GM10847 (cell line): ENCODE measurements around the gene THADA.

Experiments used
- POLR2A ChIP-seq: IDR thresholded peaks from 2 replicates; pipeline ENCODE4 v1.6.1; 2011; ENCODE audit not compliant: insufficient read length; ENCODE audit errors: extremely low read depth

THADA gene

DNA sequence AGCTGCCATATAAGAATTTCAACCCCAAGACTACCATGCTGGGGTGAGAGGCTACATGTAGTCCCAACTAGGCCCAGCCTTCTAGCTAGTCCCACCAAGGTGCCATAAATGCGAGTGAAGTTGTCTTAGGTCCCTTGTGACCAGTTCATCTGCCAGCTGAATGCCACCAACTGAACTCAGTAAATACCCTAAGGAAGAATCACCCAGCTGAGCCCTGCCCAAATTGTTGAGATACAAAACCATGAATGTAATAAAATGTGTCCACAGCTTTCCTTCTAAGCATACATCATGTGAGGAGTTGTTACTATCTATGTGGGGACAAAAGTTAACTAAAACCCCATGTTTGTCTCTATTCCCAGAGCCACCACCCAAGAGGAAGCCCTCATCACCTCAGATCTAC is 70.3 kb downstream of the THADA start:
- no peak for TF ChIP-seq POLR2A

DNA sequence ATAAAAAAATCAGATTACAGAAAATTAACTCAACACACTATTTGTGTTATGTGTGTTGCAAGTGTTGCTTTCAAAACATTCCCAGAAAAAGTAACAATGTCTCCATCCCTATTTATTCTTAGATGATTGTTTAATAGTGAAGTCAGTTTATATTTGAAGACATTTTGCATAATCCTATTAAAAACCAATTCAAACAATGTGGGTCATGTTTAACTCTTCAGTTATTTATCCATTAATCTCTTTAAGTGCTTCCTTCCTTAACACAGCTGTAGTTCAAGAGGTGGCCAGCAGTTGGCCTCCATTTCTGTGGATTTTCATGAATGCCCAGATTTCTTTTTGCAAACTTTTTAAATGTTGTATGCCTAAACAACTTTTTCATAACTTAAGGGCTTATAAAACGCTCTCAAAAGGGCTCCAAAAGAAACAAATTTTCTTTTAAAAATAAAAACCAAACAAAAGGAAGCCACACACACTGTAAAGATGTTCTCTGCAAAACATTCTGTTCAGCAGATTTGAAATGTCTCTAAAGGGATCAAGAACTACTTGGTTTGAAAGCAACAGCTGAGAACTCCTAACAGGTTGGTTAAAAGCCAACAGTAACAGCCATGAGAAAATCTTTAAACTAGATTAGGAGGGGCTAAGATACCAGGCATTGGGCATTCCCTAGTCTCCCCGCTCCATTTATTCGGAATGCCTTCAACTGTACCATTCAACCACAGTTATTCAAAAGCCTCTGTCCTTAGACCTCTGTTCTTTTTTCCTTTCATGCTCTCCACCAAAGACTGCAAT is 71.5 kb downstream of the THADA start:
- TF ChIP-seq POLR2A, result no peak

DNA sequence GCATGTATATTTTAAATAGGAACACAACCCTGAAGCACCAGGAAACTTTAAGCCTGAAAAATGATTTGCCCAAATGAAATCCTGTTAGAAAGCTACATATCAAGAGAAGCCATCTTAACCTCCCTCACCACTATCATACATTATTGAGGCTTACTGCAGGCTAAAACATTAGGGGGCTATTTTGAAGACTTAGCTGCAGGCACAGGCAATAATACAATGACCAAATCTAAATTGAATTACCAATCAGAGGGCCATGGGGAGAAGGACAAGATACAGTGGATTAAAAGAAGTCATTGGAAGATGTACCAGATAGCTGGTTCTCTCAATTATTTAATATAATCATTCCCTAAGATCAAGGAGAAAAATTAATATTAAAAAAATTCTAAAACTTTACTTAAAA is 73.7 kb downstream of the THADA start:
- no peak for TF ChIP-seq POLR2A

DNA sequence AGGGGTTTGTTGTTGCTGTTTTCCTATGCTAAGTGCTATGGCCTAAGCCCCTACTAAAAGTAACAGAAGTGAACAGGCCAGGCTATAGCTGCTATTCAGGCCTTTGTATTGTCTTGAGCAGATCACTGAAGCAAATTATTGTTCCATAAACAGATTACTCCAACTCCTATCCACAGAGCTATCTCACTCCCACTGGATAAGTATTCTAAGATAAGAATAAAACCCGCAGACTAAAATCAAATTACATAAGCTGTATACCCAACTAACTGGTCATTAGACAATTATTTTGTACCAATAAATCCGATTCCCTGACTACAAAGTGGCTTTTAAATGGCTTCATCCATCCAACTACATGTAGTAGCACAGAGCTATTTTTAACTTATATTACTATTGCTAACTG is 74.3 kb downstream of the THADA start:
- no peak for TF ChIP-seq POLR2A

GRCh38 chr2:43520919-43521318 is 74.9 kb downstream of the THADA start:
- TF ChIP-seq POLR2A, result no peak

GRCh38 chr2:43519643-43520221 is 76.1 kb downstream of the THADA start:
- TF ChIP-seq POLR2A, result no peak

- TF ChIP-seq POLR2A, result no peak
Measured at GRCh38 chr2:43518718-43519117, 77.1 kb downstream of the THADA start.

DNA sequence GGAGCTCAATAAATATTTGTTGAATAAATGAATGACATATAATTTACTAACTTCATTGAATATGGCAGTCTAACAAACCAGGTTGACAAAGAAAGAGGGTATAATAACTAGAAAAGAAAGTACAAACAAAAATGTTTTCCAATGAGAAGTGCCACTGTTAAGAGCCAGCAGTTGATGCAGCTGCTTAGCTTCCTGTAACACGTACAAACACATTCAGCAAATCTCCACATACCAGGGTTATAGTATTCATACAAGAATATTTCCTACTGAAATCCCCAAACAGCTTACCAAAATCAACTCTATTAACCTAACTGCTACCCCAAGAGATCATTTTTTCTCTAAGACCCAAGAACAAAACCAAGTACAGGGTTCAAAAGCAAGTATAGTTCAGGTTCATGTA is 77.7 kb downstream of the THADA start:
- TF ChIP-seq POLR2A, result no peak

DNA sequence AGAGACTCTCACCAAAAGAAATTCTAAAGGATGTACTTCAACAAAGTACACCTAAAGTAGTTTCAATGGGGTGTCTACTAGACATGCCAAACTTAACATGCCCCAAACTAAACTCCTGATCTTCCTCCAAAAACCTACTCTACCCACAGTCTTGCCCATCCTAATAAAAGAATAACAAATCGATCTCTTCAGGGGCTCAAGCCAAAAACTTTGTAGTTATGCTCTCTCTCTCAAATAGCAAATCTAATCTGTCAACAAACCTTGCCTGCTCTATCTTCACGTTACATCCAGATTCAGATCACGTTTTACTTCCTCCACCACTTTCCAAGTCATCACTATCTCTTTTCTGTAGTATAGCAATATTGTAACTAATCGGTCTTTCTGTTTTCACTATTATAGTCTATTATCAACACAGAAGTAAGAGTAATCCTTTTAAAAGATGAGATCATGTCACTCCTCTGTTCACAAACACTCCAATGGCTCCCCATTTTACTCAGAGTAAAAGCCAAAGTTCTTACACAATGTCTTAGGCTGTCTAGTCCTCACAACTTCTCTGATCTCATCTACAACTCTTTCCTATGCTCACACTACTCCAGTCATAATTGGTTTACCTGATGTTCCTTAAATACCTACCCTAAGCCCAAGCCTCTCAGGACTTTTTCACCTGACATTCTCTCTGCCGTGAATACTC is 79.9 kb downstream of the THADA start:
- no peak for TF ChIP-seq POLR2A

- no peak for TF ChIP-seq POLR2A
Measured at GRCh38 chr2:43515248-43515647, 80.6 kb downstream of the THADA start.

DNA sequence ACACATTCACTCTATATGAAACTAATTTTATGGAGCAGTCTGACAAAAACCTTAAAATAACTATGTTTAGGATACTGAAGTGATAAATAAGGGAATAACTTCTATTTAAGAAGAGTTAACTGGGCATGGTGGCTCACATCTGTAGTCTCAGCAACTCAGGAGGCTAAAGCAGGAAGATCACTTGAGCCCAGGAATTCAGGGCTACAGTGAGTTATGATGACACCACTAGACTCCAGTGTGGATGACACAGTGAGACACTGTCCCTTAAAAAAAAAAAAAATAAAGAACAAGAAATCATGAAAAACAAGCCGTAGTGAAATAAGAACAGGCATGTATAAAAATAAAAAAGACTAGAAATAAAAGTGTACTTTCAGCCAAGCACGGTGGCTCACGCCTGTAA is 82.0 kb downstream of the THADA start:
- no peak for TF ChIP-seq POLR2A

DNA sequence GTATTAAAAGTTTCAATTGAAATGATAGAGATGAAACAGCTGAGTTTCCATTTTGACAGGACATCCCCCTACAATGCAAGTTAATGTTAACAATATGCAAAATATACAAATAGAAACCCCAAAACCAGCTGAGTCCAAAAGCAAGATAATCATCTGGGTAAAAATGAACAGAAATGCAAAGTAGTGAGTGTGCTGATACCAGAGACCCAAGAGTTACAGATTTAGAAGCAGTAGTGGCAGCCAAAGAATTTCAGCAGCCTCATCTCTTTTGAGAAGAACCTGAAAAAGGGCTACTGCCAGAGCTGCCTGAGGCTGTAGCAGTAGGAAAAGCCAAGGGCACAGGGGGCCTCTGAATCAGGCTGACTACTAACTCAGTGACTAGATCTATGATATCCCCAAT is 82.6 kb downstream of the THADA start:
- TF ChIP-seq POLR2A, result no peak

GRCh38 chr2:43511199-43511598 is 84.6 kb downstream of the THADA start:
- TF ChIP-seq POLR2A, result no peak

DNA sequence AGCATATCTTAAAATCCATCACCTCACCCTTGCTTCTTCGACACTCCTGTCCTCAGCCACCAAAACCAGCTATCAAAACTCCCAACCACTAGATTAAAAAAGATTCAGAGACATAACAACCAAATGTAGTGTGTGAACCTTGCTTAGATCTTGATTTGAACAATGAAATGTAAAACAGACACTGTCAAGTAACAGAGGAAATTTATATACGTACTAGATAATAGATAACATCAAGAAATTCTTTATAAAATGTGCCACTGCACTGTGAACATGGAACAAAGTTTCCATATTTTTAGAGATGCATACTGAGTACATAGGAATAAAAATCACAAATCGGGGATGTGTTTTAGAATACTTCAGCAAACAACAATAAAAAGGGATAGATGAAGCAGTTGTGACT is 86.0 kb downstream of the THADA start:
- TF ChIP-seq POLR2A, result no peak

- TF ChIP-seq POLR2A, result no peak
Measured at GRCh38 chr2:43508209-43508608, 87.6 kb downstream of the THADA start.

DNA sequence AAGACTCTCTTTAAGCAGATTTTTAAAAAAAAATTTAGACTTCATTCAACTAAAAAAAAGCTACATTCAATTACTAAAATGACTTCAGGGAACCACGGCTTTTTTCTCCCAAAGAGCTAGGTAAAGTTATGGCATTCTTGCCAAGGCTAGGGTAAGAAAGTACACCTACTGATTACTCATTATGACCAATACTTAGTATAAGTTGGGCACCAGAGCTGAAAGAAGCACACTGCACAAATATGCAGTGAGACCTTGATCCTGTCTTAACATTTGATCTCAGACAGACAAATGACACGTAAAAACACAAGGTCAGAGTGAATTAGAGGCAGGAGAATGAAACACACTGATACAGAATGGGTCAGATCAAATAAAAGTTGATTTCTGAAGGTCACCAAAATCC is 88.7 kb downstream of the THADA start:
- TF ChIP-seq POLR2A, result no peak
